Chondrocyte (in vitro differentiated cells): ENCODE data around the gene SNAPC4. TPM values are rescaled to one million over a fixed set of nuclear protein-coding genes. Genes with fewer than 3 reads are reported as not detected.

Experiments
- DNase-seq: peaks from one replicate; pipeline ENCODE4 v3.0.0; 2021; ENCODE audit warnings: mixed read lengths, low spot score
- H3K27ac Mint-ChIP-seq: one replicate; pipeline ENCODE4 v1.8.0; 2021; ENCODE audit warnings: mild to moderate bottlenecking, moderate library complexity, mixed read lengths; ENCODE audit not compliant: unreplicated experiment
- H3K27me3 Mint-ChIP-seq: 2 replicates; pipeline ENCODE4 v1.8.0; 2021; ENCODE audit warnings: low read depth, mixed read lengths
- H3K36me3 Mint-ChIP-seq: 2 replicates; pipeline ENCODE4 v1.8.0; 2021; ENCODE audit warnings: low read depth, mixed read lengths
- H3K4me1 Mint-ChIP-seq: 2 replicates; pipeline ENCODE4 v1.8.0; 2021; ENCODE audit warnings: low read depth, mild to moderate bottlenecking, mixed read lengths
- H3K4me3 Mint-ChIP-seq: one replicate; pipeline ENCODE4 v1.8.0; 2021; ENCODE audit warnings: mild to moderate bottlenecking, moderate library complexity, mixed read lengths; ENCODE audit not compliant: unreplicated experiment
- H3K9me3 Mint-ChIP-seq: 2 replicates; pipeline ENCODE4 v1.8.0; 2021; ENCODE audit warnings: low read depth, mixed read lengths
- total RNA-seq: library from RNA; stranded (reverse); gene quantifications from 3 replicates; pipeline ENCODE4 v1.2.1, GENCODE V29; 2021
- TF ChIP-seq, protein P1 (sequence below): fragments of 200-600 bp; sonication (generic); IDR thresholded peaks from 2 replicates; pipeline ENCODE4 v1.5.0; 2021; ENCODE audit warnings: antibody characterized with exemption, mild to moderate bottlenecking, moderate library complexity

The SNAPC4 gene
- total RNA-seq, 1 donor from 2014 or later = 7.9 TPM

DNA sequence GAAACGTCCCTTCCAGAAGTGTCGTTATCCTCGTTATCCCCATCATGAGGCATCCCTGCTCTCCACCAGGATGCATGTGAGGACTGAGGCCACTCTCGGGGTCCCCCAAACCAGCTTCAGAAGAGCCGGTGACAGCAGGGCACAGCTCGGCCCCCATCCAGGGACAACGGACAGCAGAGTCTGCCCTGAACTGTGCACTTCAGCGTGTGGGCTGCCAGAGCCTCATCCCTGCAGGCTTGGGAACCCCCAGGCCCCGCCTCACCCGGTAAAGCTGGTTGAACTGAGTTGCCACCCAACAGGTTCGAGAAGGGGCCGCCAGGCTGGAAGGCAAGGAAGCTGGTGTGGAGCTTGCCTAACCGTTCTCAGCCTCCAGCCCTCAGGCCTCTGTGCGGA, 25.8 kb downstream of the SNAPC4 start:
- no peak for DNase-seq
- Mint-ChIP-seq H3K27ac (no peak overlapping the region), H3K9me3 (no peaks in the 10 kb centered on the region), H3K4me1 (peaks cover 14% of the 10 kb centered on the region), H3K27me3 (no peaks in the 10 kb centered on the region), H3K36me3 (no peaks in the 10 kb centered on the region), H3K4me3 (no peak overlapping the region)
- TF ChIP-seq, protein P1, sequence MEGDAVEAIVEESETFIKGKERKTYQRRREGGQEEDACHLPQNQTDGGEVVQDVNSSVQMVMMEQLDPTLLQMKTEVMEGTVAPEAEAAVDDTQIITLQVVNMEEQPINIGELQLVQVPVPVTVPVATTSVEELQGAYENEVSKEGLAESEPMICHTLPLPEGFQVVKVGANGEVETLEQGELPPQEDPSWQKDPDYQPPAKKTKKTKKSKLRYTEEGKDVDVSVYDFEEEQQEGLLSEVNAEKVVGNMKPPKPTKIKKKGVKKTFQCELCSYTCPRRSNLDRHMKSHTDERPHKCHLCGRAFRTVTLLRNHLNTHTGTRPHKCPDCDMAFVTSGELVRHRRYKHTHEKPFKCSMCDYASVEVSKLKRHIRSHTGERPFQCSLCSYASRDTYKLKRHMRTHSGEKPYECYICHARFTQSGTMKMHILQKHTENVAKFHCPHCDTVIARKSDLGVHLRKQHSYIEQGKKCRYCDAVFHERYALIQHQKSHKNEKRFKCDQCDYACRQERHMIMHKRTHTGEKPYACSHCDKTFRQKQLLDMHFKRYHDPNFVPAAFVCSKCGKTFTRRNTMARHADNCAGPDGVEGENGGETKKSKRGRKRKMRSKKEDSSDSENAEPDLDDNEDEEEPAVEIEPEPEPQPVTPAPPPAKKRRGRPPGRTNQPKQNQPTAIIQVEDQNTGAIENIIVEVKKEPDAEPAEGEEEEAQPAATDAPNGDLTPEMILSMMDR = no peak

DNA sequence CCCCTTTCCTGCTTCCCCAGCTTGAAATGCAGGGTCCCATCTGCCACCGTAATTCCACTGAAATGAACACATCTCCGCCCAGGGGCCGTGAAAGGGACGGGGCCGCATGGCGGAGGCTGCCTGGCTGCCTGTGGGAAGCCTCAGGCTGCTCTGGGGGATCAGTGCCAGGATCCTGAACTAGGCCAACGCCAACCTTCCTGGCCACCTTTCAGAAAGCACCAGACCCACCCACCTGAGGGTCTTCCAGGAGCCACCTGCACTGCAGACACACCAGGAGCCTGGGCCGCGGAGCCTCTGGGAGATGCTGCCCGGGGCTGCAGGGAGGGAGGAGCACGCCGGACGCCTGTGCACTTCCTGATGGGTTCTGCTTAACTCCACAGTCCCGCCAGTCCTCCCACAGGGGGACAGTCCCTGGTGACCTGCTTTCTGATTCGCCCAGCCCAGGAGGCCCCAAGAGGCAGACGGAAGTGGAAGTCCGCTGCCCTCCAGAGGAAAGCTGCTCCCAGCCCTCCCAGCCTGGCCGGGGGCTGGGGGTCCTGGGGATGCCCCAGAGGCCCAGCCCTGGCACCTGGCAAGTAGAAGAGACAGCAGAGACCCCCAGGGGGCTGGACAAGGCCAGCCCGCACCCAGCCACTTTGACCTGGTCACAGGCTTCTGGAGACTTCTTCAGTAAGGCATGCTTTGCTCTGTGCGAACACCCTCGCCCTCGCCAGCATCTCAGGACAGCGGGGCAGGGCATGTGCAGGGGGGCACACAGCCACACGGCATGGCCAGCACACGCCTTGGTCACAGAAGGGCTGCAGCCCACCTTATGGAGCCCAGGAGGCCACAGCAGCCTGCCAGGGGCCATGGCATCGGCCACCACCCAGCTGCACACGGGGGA, 26.4 kb downstream of the SNAPC4 start, which contains the start of gene CARD9:
Gene CARD9 (minus strand): TSS at position 370 of the 883 bp plus-strand sequence. CDS start 1,591 bp downstream, outside the sequence.
- peaks cover 14% of the 10 kb centered on the region for H3K4me1 Mint-ChIP-seq
- no peaks in the 10 kb centered on the region for H3K9me3 Mint-ChIP-seq
- no peak for DNase-seq
- peak within 1 kb of the TSS; percentile 88 for H3K27ac Mint-ChIP-seq
- no peaks in the 10 kb centered on the region for H3K36me3 Mint-ChIP-seq
- peak within 1 kb of the TSS; percentile 45 for H3K4me3 Mint-ChIP-seq
- no peaks in the 10 kb centered on the region for H3K27me3 Mint-ChIP-seq
- TF ChIP-seq, protein P1 = no peak

DNA sequence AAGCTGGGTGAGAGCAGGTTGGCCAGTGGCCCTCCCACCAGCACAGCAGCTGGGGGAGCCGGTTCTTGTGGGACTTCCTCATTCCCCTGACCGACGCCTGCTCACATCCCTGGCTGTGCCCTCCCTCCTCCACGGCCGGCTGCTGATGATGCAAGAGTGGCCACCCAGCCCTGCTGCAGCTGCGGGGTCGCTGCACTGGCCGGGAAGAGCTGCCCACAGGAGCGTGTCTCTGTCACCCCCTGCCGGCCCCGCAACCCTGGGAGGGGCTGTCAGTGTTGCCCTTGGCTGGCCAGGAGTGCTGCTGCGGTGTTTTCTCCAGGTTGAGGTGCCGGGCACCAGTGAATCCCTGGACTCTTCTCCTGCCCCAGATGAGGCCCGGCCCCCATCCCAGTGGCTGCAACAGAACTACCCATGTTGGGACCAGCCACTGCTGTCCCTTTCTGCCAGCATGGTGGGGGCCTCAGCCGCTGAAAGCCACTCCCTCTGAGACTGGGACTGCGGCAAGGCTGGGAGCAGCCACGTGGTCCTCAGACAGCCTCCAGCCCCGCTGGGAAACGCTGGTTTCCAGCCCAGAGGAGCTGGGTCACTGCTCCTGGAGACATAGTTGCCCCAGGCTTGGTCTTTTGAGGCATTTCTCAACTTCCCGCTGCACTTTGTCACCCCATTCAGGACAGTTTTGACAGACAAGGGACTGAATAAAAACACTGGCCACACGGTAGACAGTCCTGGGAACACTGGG, 27.2 kb downstream of the SNAPC4 start:
- H3K4me1 Mint-ChIP-seq = peaks cover 14% of the 10 kb centered on the region
- peak overlapping the region; percentile 45 for H3K4me3 Mint-ChIP-seq
- no peak for DNase-seq
- H3K9me3 Mint-ChIP-seq = no peaks in the 10 kb centered on the region
- no peaks in the 10 kb centered on the region for H3K27me3 Mint-ChIP-seq
- TF ChIP-seq, protein P1 = peak; percentile 62
- no peaks in the 10 kb centered on the region for H3K36me3 Mint-ChIP-seq
- H3K27ac Mint-ChIP-seq = peak overlapping the region; percentile 88

DNA sequence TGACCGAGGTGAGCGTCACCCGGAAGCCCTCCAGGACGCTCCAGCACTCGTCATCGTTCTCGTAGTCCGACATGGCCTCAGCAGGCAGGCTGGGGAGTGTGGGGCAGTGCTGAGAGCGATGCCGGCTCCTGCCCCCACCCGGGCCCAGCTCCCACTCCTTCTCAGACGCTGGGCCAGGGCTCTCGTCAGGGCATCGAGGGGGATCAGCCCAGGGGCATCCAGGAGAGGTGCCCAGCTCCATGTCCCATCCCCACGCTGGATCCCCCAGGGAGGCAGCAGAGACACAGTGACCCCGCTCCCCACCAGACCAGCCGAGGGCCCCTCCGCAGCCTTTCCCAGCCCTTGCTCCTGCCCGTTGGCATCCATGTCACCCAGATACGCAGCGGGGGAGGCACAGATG, 28.0 kb downstream of the SNAPC4 start:
- Mint-ChIP-seq H3K27ac (no peak overlapping the region), H3K9me3 (no peaks in the 10 kb centered on the region), H3K27me3 (no peaks in the 10 kb centered on the region), H3K4me3 (no peak overlapping the region), H3K36me3 (no peaks in the 10 kb centered on the region), H3K4me1 (peaks cover 14% of the 10 kb centered on the region)
- DNase-seq = no peak
- TF ChIP-seq, protein P1 = no peak

DNA sequence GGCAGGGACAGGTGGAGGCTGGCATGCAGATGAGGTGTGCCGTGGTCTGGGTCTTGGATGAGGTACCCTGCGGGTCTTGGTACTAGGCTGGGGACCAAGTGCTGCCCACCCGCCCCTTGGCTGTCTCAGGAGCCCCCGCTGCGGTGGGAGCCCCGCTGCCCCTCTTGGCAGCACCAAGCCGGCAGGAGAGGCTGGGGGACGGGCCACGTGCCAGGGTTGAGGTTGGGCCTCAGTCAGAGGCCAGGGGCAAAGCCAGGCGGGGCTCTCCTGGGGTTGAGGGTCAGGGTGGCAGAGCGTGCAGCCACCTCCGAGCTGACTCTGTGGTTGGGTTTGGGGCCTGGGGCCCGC, 28.5 kb downstream of the SNAPC4 start:
- Mint-ChIP-seq H3K36me3 (no peaks in the 10 kb centered on the region), H3K9me3 (no peaks in the 10 kb centered on the region), H3K4me3 (no peak overlapping the region), H3K27me3 (no peaks in the 10 kb centered on the region), H3K27ac (no peak overlapping the region), H3K4me1 (peaks cover 14% of the 10 kb centered on the region)
- no peak for DNase-seq
- TF ChIP-seq, protein P1 = no peak
